OCI-LY1 (cell line): ENCODE measurements around the gene CELF4.

Experiments used
- EZH2 ChIP-seq: fragments of 200-600 bp; sonication (generic), shearing (Covaris generic); IDR thresholded peaks from 2 replicates; pipeline ENCODE4 v1.8.0; 2017; ENCODE audit warnings: borderline replicate concordance, mixed run types, mild to moderate bottlenecking, antibody characterized with exemption, low read length, moderate library complexity, mixed read lengths
- TF ChIP-seq, protein P1 (sequence below): fragments of 200-600 bp; sonication (generic), shearing (Covaris generic); IDR thresholded peaks from 2 replicates; pipeline ENCODE4 v1.5.1; 2017; ENCODE audit warnings: mild to moderate bottlenecking, antibody characterized with exemption, low read length, moderate library complexity, mixed read lengths

DNA sequence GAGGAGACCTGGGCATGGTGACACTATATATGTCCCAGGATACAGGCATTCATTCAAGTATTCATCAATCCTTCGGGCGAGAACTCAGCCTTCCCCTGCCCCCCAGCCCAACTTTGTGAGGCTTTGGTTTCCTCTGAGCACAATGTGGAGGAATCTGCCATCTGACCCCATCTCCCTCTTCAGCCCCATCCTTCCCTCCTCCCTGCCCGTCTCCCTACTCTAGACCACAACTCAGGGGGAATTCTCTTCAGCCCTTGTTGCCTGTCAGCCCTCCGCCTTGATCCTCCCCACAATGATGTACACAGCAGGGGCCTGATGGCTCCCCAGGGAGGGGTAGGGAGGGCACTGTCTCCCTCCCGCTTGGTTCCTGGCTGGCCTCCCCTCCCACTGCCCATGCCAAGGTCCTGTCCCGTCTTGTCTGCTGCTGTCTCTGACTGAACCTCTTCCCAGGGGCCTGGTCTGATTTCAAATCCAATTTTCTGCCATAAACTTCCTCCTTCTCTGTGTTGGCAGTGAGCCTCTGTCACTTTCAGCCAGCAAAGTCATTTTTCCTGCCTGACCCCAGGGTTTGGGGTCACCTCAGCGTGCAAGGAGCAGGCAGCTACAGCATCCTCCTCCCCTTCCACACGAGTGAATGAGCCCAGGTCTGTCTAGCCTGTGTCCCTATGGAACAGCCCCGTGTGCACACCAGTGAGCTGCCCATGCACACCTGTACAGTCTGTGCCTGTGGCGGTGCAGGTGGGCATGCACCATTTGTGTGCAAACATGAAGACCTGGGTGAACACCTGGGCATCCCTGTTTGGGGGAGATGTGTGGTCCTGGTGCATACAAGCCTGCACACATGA, 197.3 kb downstream of the CELF4 start:
- TF ChIP-seq, protein P1, sequence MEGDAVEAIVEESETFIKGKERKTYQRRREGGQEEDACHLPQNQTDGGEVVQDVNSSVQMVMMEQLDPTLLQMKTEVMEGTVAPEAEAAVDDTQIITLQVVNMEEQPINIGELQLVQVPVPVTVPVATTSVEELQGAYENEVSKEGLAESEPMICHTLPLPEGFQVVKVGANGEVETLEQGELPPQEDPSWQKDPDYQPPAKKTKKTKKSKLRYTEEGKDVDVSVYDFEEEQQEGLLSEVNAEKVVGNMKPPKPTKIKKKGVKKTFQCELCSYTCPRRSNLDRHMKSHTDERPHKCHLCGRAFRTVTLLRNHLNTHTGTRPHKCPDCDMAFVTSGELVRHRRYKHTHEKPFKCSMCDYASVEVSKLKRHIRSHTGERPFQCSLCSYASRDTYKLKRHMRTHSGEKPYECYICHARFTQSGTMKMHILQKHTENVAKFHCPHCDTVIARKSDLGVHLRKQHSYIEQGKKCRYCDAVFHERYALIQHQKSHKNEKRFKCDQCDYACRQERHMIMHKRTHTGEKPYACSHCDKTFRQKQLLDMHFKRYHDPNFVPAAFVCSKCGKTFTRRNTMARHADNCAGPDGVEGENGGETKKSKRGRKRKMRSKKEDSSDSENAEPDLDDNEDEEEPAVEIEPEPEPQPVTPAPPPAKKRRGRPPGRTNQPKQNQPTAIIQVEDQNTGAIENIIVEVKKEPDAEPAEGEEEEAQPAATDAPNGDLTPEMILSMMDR = no peak
- no peak for TF ChIP-seq EZH2
